Stimulated activated CD4-positive, alpha-beta T cell treated with anti-CD3 and anti-CD28 coated beads, Interleukin-12 subunit alpha, Interleukin-12 subunit beta, amount 100 ng/mL, for 24 hours (primary cell): ENCODE measurements around the gene EIF4G3.
"Not testable (repeated sequence)": the region's sequence is repeated elsewhere in the genome, so short reads cannot be mapped to it uniquely, and the experiment has no call there.

Experiments used
- DNase-seq, 2 experiments: peaks; one replicate each; pipeline ENCODE4 v3.0.0-alpha.2; 2020; ENCODE audit warnings: low read depth in 2 of 2

The EIF4G3 gene

DNA sequence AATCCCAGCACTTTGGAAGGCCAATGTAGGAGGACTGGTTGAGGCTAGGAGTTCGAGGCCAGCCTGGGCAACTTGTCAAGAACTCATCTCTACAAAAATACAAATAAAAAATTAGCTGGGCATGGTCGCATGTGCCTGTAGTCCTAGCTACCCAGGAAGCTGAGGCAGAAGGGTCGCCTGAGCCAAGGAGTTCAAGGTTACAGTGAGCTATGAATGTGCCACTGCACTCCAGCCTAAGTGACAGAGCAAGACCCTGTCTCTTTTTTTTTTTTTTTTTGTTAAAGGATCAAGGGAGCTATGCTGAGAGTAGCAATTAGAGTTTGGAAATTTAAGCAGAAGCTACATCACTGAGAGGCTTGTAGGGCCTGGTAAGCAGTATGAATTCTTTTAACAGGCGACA, 70.9 kb downstream of the EIF4G3 start:
- no peak for DNase-seq

DNA sequence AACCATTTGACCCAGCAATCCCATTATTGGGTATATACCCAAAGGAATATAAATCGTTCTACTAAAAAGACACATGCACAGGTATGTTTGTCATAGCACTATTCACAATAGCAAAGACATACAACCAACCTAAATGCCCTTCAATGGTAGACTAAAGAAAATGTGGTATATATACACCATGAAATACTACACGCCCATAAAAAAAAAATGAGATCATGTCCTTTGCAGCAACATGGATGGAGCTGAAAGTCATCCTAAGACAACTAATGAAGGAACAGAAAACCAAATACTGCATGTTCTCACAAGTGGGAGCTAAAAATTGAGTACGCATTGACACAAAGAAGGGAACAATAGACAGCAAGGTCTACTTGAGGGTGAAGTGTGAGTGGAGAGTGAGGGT, 72.0 kb downstream of the EIF4G3 start:
- DNase-seq = no peak

DNA sequence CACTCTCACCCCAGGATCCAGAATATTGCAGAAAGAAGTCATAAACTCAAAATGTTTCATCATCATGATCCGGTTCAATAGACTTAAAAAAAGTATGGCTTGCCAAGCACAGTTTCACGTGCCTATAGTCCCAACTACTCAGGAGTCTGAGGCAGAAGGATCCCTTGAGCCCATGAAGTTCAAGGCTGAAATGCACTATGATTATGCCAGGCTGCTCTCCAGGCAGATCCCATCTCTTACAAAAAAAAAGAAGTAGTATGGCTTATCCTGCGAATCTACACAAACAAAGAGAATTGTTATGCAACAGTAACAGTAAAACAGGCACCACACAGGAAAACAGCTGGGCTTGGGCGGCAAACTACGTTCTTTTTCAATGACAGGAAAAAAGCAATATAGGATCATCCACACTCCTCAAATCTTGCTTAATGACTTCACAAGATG, 76.2 kb downstream of the EIF4G3 start:
- DNase-seq = no peak

DNA sequence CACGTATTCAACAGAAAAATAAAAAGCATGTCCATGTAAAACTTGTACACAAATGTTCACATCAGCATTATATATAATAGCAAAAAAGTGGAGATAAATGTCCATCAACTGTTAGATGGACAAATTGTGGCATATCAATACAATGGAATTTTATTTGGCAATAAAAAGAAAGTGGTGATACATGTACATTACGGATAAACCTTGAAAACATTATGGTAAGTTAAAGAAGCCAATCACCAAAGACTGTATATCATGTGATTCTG, 76.9 kb downstream of the EIF4G3 start:
- DNase-seq = no peak

DNA sequence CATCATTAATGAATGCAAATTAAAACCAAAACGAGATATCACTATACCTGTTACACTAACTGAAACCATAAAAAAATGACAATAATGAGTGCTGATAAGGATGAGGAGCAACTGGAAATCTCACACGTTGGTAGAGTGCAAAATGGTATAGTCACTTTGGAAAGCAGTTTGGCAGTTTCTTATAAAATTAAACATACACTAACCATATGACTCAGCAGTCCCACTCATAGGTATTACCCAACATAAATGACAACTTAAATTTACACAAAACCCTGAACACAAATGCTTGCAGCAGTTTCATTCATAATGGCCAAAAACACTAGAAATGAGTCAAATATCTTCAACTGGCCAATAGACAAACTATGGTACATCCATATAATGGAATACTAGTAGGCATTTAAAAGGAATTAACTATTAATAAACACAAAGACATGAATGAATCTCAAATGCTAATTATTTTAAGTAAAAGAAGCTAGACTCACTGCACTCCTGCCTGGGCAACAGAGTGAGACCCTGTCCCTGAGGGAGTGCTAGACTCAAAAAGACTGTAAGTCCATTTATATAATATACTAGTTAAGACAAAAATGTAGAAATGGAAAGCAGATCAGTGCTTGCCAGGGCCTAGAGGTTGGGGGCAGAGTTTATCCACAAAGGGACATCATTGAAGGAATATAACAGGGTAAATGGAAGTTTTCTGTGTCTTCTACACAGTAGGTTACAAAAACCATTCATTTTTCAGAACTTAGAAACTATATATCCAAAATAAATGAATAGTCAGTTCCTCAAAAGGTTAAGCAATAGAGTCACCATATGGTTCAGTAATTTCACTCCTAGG, 77.4 kb downstream of the EIF4G3 start:
- DNase-seq = no peak

DNA sequence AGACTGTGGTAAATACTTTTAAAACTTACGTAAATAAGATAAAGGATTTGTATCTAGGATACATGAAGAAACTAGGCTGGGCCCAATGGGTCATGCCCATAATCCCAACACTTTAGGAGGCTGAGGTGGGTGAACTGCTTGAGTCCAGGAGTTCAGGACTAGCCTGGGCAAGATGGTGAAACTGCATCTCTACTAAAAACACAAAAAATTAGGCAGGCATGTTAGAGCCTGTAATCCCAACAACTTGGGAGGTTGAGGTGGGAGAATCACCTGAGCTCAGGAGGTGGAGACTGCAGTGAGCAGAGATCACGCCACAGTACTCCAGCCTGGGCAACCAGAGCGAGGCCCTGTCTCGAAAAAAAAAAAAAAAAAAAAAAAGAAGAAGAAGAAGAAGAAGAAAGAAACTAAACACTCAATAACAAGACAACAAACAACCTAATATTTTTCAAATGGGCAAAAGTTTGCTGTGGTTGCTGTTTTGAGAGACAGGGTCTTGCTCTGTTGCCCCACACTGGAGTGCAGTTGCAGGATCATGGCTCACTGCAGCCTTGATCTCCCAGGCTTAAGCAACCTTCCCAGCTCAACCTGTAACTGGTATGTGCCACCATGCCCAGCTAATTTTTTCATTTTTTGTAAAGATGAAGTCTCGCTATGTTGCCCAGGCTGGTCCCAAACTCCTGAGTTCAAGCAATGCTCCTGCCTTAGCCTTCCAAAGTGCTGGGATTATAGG, 78.3 kb downstream of the EIF4G3 start:
- DNase-seq = no peak

DNA sequence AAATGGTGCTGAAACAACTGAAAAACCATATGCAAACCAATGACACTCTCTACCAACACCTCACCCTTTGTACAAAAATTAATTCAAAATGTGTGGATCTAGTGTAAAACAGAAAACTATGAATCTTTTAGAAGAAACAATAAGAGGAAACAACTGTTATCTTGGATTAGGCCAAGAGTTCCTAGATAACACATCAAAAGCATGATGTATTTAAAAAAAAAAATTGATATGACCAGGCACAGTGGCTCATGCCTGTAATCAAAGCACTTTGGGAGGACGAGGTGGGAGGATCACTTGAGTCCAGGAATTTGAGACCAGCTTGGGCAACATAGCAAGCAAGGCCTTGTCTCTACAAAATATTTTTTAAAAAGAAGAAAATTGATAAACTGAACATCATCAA, 79.0 kb downstream of the EIF4G3 start:
- DNase-seq = no peak

DNA sequence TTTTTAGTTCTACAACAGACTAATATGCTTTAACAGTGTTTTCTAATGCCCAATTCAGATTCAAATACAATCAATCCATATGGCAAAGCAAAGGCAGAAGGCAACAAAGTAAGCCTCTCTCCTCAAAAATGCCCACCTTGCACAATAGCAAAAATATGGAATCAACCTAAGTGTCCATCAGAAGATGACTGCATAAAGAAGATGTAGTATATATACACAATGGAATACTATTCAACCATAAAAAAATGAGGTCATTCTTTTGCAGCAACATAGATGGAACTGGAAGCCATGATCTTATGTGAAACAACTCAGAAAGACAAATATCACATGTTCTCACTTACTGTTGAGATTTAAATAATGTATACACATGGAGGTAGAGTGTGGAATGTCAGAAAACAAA, 80.7 kb downstream of the EIF4G3 start:
- no peak for DNase-seq

DNA sequence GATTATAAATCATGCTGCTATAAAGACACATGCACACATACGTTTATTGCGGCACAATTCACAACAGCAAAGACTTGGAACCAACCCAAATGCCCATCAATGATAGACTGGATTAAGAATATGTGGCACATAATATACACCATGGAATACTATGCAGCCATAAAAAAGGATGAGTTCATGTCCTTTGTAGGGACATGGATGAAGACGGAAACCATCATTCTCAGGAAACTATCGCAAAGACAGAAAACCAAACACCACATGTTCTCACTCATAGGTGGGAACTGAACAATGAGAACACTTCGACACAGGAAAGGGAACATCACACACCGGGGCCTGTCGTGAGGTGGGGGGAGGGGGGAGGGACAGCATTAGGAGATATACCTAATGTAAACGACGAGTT, 82.4 kb downstream of the EIF4G3 start:
- not testable (repeated sequence) for DNase-seq

DNA sequence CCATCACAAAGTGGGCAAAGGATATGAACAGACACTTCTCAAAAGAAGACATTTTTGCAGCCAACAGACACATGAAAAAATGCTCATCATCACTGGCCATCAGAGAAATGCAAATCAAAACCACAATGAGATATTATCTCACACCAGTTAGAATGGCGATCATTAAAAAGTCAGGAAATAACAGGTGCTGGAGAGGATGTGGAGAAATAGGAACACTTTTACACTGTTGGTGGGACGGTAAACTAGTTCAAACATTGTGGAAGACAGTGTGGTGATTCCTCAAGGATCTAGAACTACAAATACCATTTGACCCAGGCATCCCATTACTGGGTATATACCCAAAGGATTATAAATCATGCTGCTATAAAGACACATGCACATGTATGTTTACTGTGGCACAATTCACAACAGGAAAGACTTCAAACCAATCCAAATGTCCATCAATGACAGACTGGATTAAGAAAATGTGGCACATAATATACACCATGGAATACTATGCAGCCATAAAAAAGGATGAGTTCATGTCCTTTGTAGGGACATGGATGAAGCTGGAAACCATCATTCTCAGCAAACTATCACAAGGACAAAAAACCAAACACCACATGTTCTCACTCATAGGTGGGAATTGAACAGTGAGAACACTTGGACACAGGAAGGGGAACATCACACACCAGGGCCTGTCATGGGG, 83.3 kb downstream of the EIF4G3 start:
- DNase-seq = not testable (repeated sequence)

DNA sequence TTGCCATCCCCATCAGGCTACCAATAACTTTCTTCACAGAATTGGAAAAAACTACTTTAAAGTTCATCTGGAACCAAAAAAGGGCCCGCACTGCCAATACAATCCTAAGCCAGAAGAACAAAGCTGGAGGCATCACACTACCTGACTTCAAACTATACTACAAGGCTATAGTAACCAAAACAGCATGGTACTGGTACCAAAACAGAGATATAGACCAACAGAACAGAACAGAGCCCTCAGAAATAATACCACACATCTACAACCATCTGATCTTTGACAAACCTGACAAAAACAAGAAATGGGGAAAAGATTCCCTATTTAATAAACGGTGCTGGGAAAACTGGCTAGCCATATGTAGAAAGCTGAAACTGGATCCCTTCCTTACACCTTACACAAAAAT, 84.2 kb downstream of the EIF4G3 start:
- not testable (repeated sequence) for DNase-seq

DNA sequence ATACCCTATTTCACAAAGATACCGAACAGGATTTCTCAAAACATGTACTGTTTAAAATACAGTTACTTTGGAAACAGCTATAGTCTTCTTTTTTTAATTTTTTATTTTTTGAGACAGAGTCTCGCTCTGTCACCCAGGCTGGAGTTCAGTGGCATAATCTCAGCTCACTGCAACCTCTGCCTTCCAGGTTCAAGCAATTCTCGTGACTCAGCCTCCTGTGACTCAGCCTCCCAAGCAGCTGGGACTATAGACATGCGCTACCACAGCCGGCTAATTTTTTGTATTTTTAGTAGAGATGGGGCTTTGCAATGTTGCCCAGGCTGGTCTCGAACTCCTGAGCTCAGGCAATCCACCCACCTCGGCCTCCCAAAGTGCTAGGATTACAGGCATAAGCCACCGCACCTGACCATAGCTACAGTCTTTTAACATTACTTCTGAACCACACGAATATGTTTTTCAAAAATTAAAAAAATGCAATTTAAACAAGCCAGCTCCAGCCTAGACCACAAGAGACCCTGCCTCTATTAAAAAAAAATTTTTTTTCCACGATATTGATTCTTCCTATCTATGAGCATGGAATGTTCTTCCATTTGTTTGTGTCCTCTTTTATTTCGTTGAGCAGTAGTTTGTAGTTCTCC, 85.5 kb downstream of the EIF4G3 start:
- not testable (repeated sequence) for DNase-seq

DNA sequence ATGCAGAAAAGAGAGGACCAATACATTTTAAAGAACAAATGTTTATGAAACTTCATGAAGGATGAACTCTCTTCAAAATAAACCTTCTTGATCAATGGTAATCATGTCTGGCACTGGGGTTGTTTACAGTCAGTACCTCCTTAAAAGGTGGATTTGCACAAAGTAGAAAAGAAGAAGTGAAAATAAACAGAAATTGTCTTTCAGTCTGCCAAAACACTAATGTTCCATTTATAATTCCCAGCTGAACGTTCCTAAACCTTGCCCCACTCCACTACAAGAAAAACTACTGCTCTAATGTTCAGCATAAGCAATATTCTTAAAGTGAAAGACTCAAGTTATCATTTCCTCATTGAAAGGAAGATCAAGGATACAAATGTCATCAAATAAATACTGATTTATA, 86.2 kb downstream of the EIF4G3 start:
- DNase-seq = no peak

DNA sequence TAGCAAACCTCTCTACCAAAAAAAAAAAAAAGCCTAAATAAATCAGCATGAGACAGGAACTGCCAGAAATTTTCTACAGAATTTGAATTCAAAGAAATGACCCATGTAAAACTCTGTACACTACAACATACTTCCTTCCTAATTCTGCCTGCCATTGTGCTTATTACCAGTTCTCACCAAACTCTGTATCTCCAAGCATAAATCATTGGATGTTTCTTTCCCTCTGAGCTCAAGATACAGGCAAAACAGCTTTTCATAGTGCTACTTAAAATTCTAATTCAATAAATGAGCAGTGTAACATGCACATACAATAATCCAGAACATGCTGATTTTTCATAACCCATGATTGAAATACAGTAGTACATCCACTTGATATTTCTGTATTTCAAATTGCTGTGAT, 87.0 kb downstream of the EIF4G3 start:
- DNase-seq = no peak

DNA sequence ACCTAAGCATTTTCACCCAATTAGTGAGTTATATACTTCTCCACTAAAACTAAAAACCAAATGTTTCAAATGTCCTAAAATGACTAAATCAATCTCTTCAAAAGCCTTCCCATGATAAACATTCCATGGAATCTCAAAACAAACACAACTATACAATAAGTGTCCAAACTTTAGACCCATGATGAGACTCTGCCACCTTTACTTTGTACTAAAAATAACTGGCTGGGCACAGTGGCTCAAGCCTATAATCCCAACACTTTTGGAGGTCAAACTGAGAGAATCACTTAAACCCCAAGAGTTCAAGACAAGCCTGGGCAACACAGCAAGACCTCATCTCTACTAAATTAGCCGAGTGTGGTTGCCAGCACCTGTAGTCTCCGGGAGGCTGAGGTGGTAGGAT, 87.4 kb downstream of the EIF4G3 start:
- no peak for DNase-seq

DNA sequence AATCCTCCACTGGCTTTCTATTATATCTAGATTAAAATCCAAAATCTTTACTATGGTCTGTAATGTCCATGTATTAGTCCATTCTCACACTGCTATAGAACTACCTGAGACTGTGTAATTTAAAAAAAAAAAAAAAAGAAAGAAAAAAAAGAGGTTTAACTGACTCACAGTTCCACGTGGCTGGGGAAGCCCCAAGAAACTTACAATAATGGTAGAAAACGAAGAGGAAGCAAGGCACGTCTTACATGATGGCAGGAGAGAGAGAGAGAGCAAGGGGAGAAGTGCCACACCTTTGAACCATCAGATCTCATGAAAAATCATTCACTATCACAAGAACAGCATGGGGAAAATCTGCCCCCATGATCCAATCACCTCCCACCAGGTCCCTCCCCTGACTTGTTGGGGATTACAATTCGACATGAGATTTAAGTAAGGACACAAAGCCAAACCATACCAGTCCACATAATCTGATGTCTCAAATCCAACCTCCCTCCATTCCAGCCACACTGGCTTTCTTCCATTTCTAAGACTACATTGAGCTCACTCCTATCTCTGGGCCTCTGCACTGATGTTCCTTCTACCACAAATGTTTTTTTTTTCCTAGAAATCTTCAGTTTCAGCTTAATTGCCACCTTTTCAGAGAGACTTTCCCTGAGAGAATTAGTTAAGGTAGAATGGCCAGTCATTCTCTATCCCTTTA, 92.4 kb downstream of the EIF4G3 start:
- DNase-seq = peak in 1 of 2 experiments; percentile 4

DNA sequence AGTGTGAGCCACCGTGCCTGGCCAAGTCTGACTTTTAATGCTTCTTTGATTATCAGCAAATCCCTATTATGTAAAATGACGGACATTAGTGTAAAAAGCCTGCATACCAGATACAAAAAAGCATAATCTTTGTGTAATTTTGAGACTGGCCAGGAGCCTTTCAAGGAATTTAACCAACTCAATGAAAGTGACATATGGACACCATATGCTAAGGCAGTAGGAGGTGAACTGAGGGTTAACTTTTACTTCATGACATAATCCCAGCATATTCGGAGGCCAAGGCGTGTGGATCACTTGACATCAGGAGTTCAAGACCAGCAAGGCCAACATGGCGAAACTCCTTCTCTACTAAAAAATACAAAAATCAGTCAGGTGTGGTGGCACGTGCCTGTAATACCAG, 94.6 kb downstream of the EIF4G3 start:
- no peak for DNase-seq

DNA sequence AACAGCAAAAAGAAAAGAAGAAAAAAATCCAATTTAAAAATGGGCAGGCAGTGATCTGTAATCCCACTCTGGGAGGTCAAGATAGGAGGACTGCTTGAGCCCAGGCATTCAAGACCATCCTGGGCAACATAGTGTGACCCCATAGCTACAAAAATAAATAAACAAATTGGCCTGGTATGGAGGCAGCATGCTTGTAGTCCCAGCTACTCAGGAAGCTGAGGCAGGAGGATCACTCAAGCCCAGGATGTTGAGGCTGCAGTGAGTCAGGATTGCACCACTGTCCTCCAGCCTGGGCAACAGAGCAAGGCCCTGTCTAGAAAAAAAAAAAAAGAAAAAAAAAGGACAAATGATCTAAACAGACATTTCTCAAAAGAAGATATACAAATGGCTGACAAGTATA, 99.6 kb downstream of the EIF4G3 start:
- DNase-seq = no peak

DNA sequence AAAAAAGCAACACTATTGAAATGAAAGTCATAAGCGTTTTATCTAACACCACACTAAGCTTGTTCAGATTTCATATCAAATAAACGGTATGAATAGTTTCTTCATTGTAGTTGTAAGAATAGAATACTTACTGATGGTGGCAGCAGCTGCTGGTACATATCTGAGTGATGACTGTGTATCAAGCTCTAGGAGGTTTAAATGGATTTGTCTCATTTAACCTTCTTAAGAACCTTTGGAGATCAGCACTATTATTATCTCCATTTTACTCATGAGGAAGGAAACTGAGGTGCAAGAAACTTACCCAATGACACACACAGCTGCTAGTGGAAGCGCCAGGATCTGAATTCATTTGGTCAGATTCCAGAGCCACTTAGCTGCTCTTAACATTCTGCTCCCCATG, 104.0 kb downstream of the EIF4G3 start:
- no peak for DNase-seq

DNA sequence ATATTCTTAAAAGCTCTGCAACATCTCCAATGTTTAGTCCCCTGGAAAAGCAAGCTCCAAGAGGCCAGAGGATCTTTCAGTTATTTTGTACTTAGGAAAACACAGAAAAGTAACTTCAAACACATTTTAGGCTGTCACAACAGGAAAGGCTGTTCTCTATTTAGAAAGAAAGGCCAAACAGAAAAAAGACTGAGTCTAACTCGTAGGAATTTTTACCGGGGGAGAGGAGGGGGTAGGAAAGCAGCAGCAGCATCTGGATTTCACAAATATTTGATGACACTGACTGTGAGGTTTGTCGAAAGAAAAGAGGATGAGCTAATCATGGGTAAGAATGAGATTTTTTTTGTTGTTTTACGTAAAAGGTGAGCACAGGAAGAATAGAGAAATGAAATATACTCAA, 107.1 kb downstream of the EIF4G3 start:
- DNase-seq = no peak

DNA sequence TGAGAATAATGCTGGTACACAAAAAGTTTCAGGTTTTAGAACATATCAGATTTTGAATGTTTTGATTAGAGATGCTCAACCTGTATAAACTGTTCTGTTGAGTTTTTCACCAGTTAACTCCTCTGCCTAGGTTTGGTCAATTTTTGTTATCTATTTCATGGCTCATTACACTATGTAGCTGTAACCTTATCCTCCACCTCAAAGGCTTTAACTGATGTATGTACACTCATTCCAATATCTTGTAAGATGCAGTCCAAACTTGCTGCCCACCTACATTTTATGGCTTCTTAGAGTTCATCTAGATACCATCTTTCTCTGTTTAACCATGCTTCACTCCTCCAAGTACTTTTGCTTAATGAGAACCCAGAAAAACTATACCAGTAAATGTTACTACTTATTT, 107.8 kb downstream of the EIF4G3 start:
- DNase-seq = no peak
